OCI-LY7 (cell line): Measurements from ENCODE around the gene ARHGEF17. TPM values are rescaled to one million over a fixed set of nuclear protein-coding genes. Genes with fewer than 3 reads are reported as not detected.

Source experiments
- Bru-seq: library from RNA; stranded (reverse); fragments of 400-500 nt; gene quantifications from one replicate; lab custom pipeline; 2021; lab: Mats Ljungman, UMichigan
- BruChase-seq, 2 experiments: library from RNA; stranded (reverse); fragments of 400-500 nt; gene quantifications; one replicate each; lab custom pipeline; 2021; lab: Mats Ljungman, UMichigan
- BruUV-seq: library from RNA; stranded (reverse); fragments of 400-500 nt; replicated peaks from 2 replicates; lab custom pipeline; 2021; lab: Mats Ljungman, UMichigan
- CTCF ChIA-PET: fragments of 300-600 bp; sonication (Branson Sonifier 250); formaldehyde crosslinking; loops from one replicate; lab custom pipeline; 2022; ENCODE audit warnings: antibody characterized with exemption; ENCODE audit not compliant: unreplicated experiment; lab: Charles Lee
- POLR2A ChIA-PET: fragments of 300-600 bp; sonication (Branson Sonifier 250); formaldehyde crosslinking; loops from one replicate; lab custom pipeline; 2022; ENCODE audit warnings: antibody characterized with exemption; lab: Charles Lee
- DNase-seq: peaks from one replicate; pipeline ENCODE4 v3.0.0-alpha.2; 2015; ENCODE audit warnings: low spot score
- H2AFZ ChIP-seq: fragments of 200-600 bp; sonication (generic), shearing (Covaris generic); 2 replicates; pipeline ENCODE4 v1.6.1; 2014; ENCODE audit warnings: mild to moderate bottlenecking, antibody characterized with exemption, low read length, moderate library complexity
- H3K27ac ChIP-seq: fragments of 200-600 bp; sonication (generic); 2 replicates; pipeline ENCODE4 v1.5.1; 2014; ENCODE audit warnings: mixed run types, low read depth, mild to moderate bottlenecking, moderate library complexity, low read length, inconsistent platforms; ENCODE audit not compliant: poor library complexity, severe bottlenecking
- H3K36me3 ChIP-seq: fragments of 200-600 bp; sonication (generic); 2 replicates; pipeline ENCODE4 v1.6.1; 2014; ENCODE audit warnings: mild to moderate bottlenecking, antibody characterized with exemption, low read length, moderate library complexity, mixed read lengths; ENCODE audit not compliant: insufficient read depth
- H3K4me1 ChIP-seq: fragments of 200-600 bp; sonication (generic); 2 replicates; pipeline ENCODE4 v1.5.1; 2014; ENCODE audit warnings: mild to moderate bottlenecking, low read length; ENCODE audit not compliant: insufficient read depth, poor library complexity, severe bottlenecking
- H3K4me2 ChIP-seq: fragments of 200-600 bp; sonication (generic); 2 replicates; pipeline ENCODE4 v1.6.1; 2014; ENCODE audit warnings: mild to moderate bottlenecking, low read length
- H3K4me3 ChIP-seq: fragments of 200-600 bp; sonication (generic); 2 replicates; pipeline ENCODE4 v1.5.1; 2014; ENCODE audit warnings: mild to moderate bottlenecking, low read depth, low read length; ENCODE audit not compliant: poor library complexity, severe bottlenecking
- H3K79me2 ChIP-seq: fragments of 200-600 bp; sonication (generic); 2 replicates; pipeline ENCODE4 v1.6.1; 2016; ENCODE audit warnings: low read depth, mild to moderate bottlenecking, low read length, moderate library complexity, mixed read lengths; ENCODE audit not compliant: insufficient read depth
- H3K9me2 ChIP-seq: fragments of 200-600 bp; sonication (generic); 2 replicates; pipeline ENCODE4 v1.6.1; 2016; ENCODE audit warnings: mild to moderate bottlenecking, low read length, mixed read lengths; ENCODE audit not compliant: insufficient read depth
- H3K9me3 ChIP-seq: fragments of 200-600 bp; sonication (generic); 2 replicates; pipeline ENCODE4 v1.6.1; 2014; ENCODE audit warnings: mild to moderate bottlenecking, mixed run types, low read length, mixed read lengths
- H4K20me1 ChIP-seq: fragments of 200-600 bp; sonication (generic); 2 replicates; pipeline ENCODE4 v1.6.1; 2014; ENCODE audit warnings: mild to moderate bottlenecking, antibody characterized with exemption, low read length, moderate library complexity, mixed read lengths; ENCODE audit not compliant: insufficient read depth
- CTCF ChIP-seq: fragments of 200-600 bp; sonication (generic); conservative IDR thresholded peaks from 2 replicates; pipeline ENCODE4 v1.5.1; 2014; ENCODE audit warnings: mild to moderate bottlenecking, antibody characterized with exemption, low read length, moderate library complexity, mixed read lengths
- EZH2phosphoT487 ChIP-seq: fragments of 200-600 bp; sonication (generic); IDR thresholded peaks from 2 replicates; pipeline ENCODE4 v1.6.1; 2018; ENCODE audit warnings: low read depth, borderline replicate concordance, mild to moderate bottlenecking, mixed run types, antibody characterized with exemption, low read length, moderate library complexity, mixed read lengths
- intact Hi-C: fragments of 100-400 bp; cut with micrococcal nuclease; formaldehyde crosslinking; loops from one replicate; pipeline ENCODE4 v1.10.0; 2022; ENCODE audit not compliant: unreplicated experiment
- long read RNA-seq: library from polyadenylated mRNA; stranded (forward); transcript quantifications from one replicate; pipeline ENCODE4 v2.0.0, GENCODE V29; 2022
- total RNA-seq, 2 experiments: library from RNA; depleted of rRNA in 1 of 2; stranded (reverse); fragments of >200 nt in 1 of 2; shearing (Covaris generic) in 1 of 2; gene quantifications; 2 replicates each; pipeline ENCODE4 v1.2.3, GENCODE V29; 2014 to 2022

ARHGEF17 gene
- total RNA-seq (2014; rRNA removed; shearing (Covaris generic)): 0.19 and 0.21 TPM in 2 replicates
- 0.57 and 1.4 TPM in 2 replicates for total RNA-seq (2022)
- Bru-seq, nascent RNA: percentile 16 among the genes with signal in this experiment
- percentile 17 among the genes with signal in this experiment for BruChase-seq, experiment 1, labeled RNA remaining after a 6-hour chase
- BruChase-seq, experiment 2, labeled RNA remaining after a 2-hour chase: percentile 19 among the genes with signal in this experiment
- long read RNA-seq, partial matches to known transcripts: 1 of 2 reads
- long read RNA-seq, other reads (novel, unspliced or antisense): 1 of 2 reads

- no peak for DNase-seq
- Histone ChIP-seq H3K79me2 (no peaks in the 10 kb centered on the region), H3K4me3 (peak within 1 kb of the TSS; percentile 72), H3K36me3 (no peaks in the 10 kb centered on the region), H3K4me2 (peak within 1 kb of the TSS; percentile 92), H3K9me2 (no peaks in the 10 kb centered on the region), H2AFZ (peak within 1 kb of the TSS; percentile 86), H3K4me1 (peaks cover 14% of the 10 kb centered on the region), H3K27ac (peak within 1 kb of the TSS; percentile 16), H3K9me3 (no peaks in the 10 kb centered on the region), H4K20me1 (no peaks in the 10 kb centered on the region)
- POLR2A ChIA-PET: no interaction called here
- TF ChIP-seq CTCF (no peak), EZH2phosphoT487 (no peak)
- intact Hi-C loops: no loop called here
- CTCF ChIA-PET: interaction anchor here (0.9 to 2.0 kb wide), 2 partner anchors 27 to 65 kb away, joined by 3 to 17 read pairs; no protein-coding TSS in a partner anchor
- BruUV-seq: no TSS peak
Observed at GRCh38 chr11:73308003-73308960, at the start of gene ARHGEF17. Gene ARHGEF17 (plus strand): TSS chr11:73308276. CDS start chr11:73308639, 363 bp downstream.

- DNase-seq: no peak
- H4K20me1 ChIP-seq: no peaks in the 10 kb centered on the region
- no peak overlapping the region for H3K4me2 ChIP-seq
- ChIA-PET CTCF (interaction anchor here (0.5 kb wide), 1 partner anchor 725 kb away, joined by 3 read pairs; no protein-coding TSS in a partner anchor), POLR2A (no interaction called here)
- no peak for TF ChIP-seq EZH2phosphoT487
- no peak for TF ChIP-seq CTCF
- H3K4me3 ChIP-seq: no peak overlapping the region
- no peaks in the 10 kb centered on the region for H3K36me3 ChIP-seq
- no peaks in the 10 kb centered on the region for H3K79me2 ChIP-seq
- H3K9me3 ChIP-seq: no peaks in the 10 kb centered on the region
- intact Hi-C loops: no loop called here
- no peak overlapping the region for H2AFZ ChIP-seq
- no peaks in the 10 kb centered on the region for H3K9me2 ChIP-seq
- no peaks in the 10 kb centered on the region for H3K4me1 ChIP-seq
- H3K27ac ChIP-seq: no peak overlapping the region
- BruUV-seq: no TSS peak
Observed at GRCh38 chr11:73259406-73260126, 48.5 kb upstream of the ARHGEF17 start.
